ENCODE measurements around the gene GNAT3.

The GNAT3 gene

GRCh38 chr7:80464211-80464610, 47.7 kb downstream of the GNAT3 start:
- no peak for DNase-seq (ENCODE audit: low read depth in 2 of 2)

GRCh38 chr7:80463272-80463920, 48.5 kb downstream of the GNAT3 start:
- DNase-seq (ENCODE audit: low read depth in 2 of 2) = no peak

- DNase-seq (ENCODE audit: low read depth in 2 of 2) = no peak
Measured at GRCh38 chr7:80460857-80461256, 51.0 kb downstream of the GNAT3 start.

- DNase-seq (ENCODE audit: low read depth in 2 of 2) = no peak
Measured at GRCh38 chr7:80459776-80460510, 51.9 kb downstream of the GNAT3 start.

GRCh38 chr7:80458822-80459725, 52.8 kb downstream of the GNAT3 start:
- DNase-seq (ENCODE audit: low read depth in 2 of 2) = no peak

GRCh38 chr7:80453699-80454340, 58.0 kb downstream of the GNAT3 start:
- no peak for DNase-seq (ENCODE audit: low read depth in 2 of 2)

- DNase-seq (ENCODE audit: low read depth in 2 of 2) = no peak
Measured at GRCh38 chr7:80450621-80451308, 61.1 kb downstream of the GNAT3 start.

- no peak for DNase-seq (ENCODE audit: low read depth in 2 of 2)
Measured at GRCh38 chr7:80449836-80450235, 62.0 kb downstream of the GNAT3 start.

- DNase-seq (ENCODE audit: low read depth in 2 of 2) = no peak
Measured at GRCh38 chr7:80445351-80445750, 66.5 kb downstream of the GNAT3 start.

- DNase-seq (ENCODE audit: low read depth in 2 of 2) = no peak
Measured at GRCh38 chr7:80444811-80445210, 67.1 kb downstream of the GNAT3 start.

- no peak for DNase-seq (ENCODE audit: low read depth in 2 of 2)
Measured at GRCh38 chr7:80443325-80443724, 68.5 kb downstream of the GNAT3 start.

GRCh38 chr7:80440883-80441282, 71.0 kb downstream of the GNAT3 start:
- no peak for DNase-seq (ENCODE audit: low read depth in 2 of 2)

- DNase-seq (ENCODE audit: low read depth in 2 of 2) = no peak
Measured at GRCh38 chr7:80439894-80440821, 71.7 kb downstream of the GNAT3 start.

- no peak for DNase-seq (ENCODE audit: low read depth in 2 of 2)
Measured at GRCh38 chr7:80435521-80435920, 76.3 kb downstream of the GNAT3 start.

GRCh38 chr7:80434047-80434446, 77.8 kb downstream of the GNAT3 start:
- DNase-seq (ENCODE audit: low read depth in 2 of 2) = no peak

GRCh38 chr7:80432166-80432565, 79.7 kb downstream of the GNAT3 start:
- DNase-seq (ENCODE audit: low read depth in 2 of 2) = no peak

GRCh38 chr7:80429181-80429580, 82.7 kb downstream of the GNAT3 start:
- no peak for DNase-seq (ENCODE audit: low read depth in 2 of 2)

GRCh38 chr7:80428161-80429054, 83.5 kb downstream of the GNAT3 start:
- DNase-seq (ENCODE audit: low read depth in 2 of 2) = no peak

GRCh38 chr7:80427218-80427617, 84.6 kb downstream of the GNAT3 start:
- DNase-seq (ENCODE audit: low read depth in 2 of 2) = no peak

All from stimulated activated CD8-positive, alpha-beta memory T cell treated with anti-CD3 and anti-CD28 coated beads, Interleukin-2, amount 100 ng/mL, for 48 hours (primary cell).